GM18909 (cell line): Measurements from ENCODE around the gene TP63.

Source experiments
- ATAC-seq: cut with Tn5 transposase; IDR thresholded peaks from one replicate; pipeline ENCODE4 v1.9.1; 2021; ENCODE audit warnings: mild to moderate bottlenecking; ENCODE audit not compliant: unreplicated experiment, poor library complexity

Gene TP63

DNA sequence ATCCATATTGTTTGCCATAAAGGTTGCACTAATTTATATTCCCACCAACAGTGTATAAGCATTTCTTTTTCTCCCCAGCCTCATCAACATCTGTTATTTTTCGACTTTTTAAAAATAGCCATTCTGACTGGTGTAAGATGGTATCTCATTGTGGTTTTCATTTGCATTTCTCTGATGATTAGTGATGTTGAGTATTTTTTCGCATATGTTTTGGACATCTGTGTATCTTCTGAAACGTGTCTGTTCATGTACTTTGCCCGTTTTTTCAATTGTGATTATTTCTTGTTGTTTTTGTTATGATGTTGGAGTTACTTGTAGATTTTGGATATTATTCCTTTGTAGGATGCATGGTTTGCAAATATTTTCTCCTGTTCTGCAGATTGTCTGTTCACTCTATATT is 46.5 kb downstream of the TP63 start:
- peak; percentile 35 for ATAC-seq

DNA sequence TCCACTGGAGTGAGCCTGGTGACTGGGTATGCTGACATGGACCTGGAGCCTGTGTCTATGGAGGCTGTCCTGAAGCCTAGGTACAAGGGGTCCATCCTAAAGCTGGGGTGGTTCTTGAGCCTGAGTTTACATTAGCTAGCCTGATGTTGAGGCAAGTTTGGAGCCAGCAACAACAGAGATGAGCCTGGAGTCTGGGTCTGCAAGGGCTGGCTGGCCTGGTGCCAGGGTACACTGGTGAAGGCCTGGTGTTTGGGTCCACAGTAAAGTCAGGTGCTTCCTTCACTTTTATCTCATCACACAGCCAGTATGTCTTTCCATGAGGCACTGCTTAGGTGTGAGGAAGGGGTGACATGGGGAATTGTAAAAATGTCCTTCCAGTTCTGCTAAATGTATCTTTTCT is 49.5 kb downstream of the TP63 start:
- no peak for ATAC-seq

GRCh38 chr3:189683546-189684255 is 52.5 kb downstream of the TP63 start:
- ATAC-seq, result no peak

- no peak for ATAC-seq
Measured at GRCh38 chr3:189684317-189684716, 53.1 kb downstream of the TP63 start.

- ATAC-seq, result no peak
Measured at GRCh38 chr3:189685291-189685690, 54.1 kb downstream of the TP63 start.

- no peak for ATAC-seq
Measured at GRCh38 chr3:189685860-189686259, 54.7 kb downstream of the TP63 start.

DNA sequence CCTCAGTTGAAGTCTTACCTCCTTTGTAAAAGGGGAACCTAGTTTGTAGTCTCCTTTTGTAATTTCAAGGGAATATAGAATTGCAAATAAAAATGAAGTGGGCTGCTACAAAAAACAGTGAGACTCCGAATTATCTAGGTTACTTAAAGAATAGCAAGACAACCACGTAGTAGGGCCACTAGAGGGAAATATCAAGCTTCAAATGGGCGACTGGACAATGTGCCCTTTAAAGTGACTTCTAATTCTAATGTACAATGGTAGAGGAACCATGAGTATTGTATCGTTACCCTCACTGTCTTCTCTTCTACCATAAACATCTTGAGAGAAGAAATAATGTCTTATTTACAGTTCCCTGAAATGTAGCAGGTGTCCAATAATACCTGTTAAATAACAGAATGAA is 56.3 kb downstream of the TP63 start:
- no peak for ATAC-seq

GRCh38 chr3:189688262-189688661 is 57.1 kb downstream of the TP63 start:
- no peak for ATAC-seq

- no peak for ATAC-seq
Measured at GRCh38 chr3:189689625-189690024, 58.4 kb downstream of the TP63 start.

- no peak for ATAC-seq
Measured at GRCh38 chr3:189690237-189690636, 59.0 kb downstream of the TP63 start.

GRCh38 chr3:189690672-189691071 is 59.5 kb downstream of the TP63 start:
- ATAC-seq, result no peak

DNA sequence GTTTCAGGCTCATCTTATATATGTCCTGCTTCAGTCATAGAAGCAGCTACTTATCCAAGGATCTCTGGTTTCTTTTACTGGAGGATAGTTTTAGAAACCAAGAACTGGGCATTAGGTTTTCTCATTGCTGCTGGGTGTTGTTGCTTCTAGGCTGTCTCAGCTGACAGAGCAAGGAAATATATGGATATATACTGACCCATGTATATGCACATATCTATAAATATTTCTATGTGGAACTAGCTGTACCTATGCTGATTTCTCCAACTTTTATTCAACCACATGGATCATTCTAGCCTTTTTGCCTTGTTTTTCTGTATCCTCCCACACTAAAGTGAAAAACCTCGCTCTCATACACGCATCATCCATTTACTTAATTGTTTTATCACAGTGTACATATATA is 64.2 kb downstream of the TP63 start:
- no peak for ATAC-seq

DNA sequence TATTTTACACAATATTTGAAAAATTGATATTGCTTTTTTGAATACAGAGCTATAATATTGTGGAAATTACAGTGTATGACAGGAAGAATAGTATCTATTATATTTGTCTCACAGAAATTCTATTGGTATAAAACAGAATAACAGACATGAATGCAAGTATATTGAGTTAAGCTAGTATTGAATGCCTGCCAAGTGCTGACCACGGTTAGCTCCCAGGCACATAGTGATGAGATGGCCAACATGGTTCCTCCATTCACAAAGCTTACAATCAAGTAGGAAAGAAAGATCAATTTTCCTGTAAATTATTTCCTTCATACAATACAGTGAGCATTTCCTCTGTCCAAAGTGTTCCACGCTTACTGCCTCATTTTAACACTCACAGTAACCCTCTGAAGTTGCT is 67.6 kb downstream of the TP63 start:
- no peak for ATAC-seq

- ATAC-seq, result no peak
Measured at GRCh38 chr3:189699885-189700284, 68.7 kb downstream of the TP63 start.

DNA sequence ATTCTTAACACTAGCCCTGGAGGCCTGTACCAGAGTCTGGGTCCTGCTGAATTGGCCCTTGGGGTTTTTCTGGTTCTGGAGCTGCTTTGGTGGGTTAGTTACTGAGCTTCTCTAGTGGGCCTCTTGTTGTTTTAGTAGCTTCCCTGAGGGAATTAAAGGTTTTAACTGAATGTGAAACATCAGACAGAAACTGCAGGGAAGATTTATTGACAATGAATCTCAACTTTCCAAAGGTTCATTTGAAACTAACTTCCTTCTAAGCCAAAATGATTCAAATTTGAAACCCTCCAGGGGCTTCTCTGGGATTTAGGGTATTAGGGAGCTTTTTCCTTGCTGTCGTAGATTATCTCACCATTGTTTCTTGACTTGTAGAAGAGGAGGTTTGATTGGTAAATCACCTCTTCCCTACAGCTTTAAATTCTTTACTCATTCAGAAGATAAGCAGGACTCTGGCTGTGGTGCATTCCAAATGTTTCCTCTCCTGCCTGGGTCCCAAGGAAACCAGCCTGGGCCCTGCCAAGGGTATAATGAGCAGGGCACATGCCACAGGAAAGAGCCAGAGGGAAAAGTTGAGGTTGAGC is 71.0 kb downstream of the TP63 start:
- ATAC-seq, result no peak

GRCh38 chr3:189703865-189704264 is 72.7 kb downstream of the TP63 start:
- no peak for ATAC-seq

DNA sequence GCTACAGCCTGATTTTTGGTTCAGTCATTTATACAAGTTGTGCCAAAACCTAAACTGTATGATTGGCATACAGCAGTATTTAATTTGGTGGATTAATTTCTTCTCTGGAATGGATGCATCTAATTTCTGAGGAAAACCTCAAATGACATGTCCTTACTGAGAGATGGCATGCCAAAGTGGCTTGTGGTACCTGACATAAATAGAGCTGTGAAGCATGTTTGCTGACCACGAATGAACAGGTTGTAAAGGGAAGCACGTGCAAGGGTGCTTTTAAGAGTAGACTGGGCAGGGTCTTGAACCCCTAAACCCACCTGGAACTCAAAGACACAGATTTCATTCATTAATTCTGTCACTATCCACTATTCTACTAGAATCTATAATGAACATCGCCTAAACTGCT is 77.2 kb downstream of the TP63 start:
- no peak for ATAC-seq

- ATAC-seq, result peak; percentile 60
Measured at GRCh38 chr3:189710620-189711402, 79.6 kb downstream of the TP63 start.

DNA sequence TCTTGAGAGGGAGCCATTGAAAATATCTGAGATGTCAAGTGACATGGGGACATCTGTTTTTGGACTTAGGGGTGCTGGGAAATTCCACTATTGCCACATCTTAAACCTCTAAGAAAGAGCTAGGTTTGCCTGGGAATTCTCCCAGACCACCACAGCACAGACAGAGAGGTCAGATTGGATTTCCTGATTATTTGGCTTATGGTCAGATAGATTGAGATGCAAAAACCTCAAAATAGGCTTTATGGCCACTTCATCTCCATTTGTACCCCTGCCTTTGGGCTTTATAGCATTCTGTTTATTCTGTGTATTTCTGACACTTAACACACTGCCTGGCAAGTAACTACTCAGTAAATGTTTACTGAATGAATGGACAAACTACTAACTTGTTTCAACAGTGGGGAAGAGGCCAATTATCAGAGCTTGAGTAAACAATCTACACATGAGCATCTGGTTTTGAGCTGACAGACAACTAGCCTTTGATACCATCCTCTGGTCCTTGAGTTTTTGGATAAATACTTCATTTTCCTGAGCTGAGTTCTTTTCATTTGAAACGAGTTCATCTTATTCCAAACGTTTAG is 81.8 kb downstream of the TP63 start:
- ATAC-seq, result no peak

DNA sequence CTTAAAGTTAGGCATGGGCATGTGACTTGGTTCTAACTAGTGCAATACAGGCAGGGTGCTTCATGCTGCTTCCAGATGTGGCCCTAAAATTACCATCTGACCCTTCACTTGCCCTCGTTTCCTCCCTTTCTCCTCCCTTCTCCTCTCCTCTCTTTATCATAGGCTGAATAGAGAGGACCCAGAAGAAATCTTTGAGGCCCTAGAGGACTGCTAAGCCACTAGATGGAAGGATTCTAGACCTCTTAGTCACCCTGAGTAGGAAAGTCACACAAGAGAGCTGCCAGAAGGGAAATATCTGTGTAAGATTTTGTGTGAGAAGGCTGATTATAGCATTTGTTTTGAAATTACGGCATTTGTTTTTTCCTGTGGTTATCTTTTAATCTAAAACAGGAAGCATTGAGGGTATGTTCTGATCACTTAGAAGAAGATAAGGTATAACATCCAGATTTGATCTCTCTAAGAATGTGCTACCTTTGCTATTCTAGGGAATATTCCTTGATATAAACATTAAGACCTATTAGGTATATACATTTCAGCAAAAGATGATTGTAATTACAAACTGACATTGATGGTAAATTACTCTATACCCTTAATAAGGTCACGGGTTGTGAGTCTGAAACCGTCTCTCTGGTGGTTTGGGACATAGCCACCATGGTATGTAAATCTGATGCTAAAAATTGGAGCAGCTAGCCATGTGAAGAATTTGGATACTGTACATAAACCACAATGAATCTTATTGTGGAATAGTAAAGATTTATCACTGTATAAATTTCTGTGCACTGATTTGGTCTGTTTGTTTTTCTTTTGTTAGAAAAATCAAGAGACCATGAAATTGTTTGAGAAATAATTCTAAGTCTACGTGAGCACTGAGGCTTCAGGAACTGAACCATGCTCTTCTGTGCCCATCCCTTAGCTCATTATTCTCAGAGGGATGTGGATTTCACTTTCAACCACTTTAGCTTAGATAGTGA is 84.1 kb downstream of the TP63 start:
- no peak for ATAC-seq
